Progenitor cell of endocrine pancreas (in vitro differentiated cells): ENCODE data around the gene BRD8. TPM values are rescaled to one million over a fixed set of nuclear protein-coding genes. Genes with fewer than 3 reads are reported as not detected.
A peak's percentile ranks its signal among the peaks of the same experiment; 100 is the strongest.
"Not testable (repeated sequence)": the region's sequence is repeated elsewhere in the genome, so short reads cannot be mapped to it uniquely, and the experiment has no call there.

ENCODE experiments used
- DNase-seq: peaks from one replicate; pipeline ENCODE4 v3.0.0; 2021; ENCODE audit warnings: low spot score; ENCODE audit not compliant: unreplicated experiment
- H3K27ac Mint-ChIP-seq: 2 replicates; pipeline ENCODE4 v1.8.0; 2021; ENCODE audit warnings: mild to moderate bottlenecking, moderate library complexity, mixed read lengths
- H3K27me3 Mint-ChIP-seq: 2 replicates; pipeline ENCODE4 v1.8.0; 2021; ENCODE audit warnings: mixed read lengths
- H3K36me3 Mint-ChIP-seq: 2 replicates; pipeline ENCODE4 v1.8.0; 2022; ENCODE audit warnings: mixed read lengths; ENCODE audit not compliant: insufficient read depth
- H3K4me1 Mint-ChIP-seq: 2 replicates; pipeline ENCODE4 v1.8.0; 2021; ENCODE audit warnings: low read depth, mixed read lengths
- H3K4me3 Mint-ChIP-seq: 2 replicates; pipeline ENCODE4 v1.8.0; 2021; ENCODE audit warnings: low read depth, mild to moderate bottlenecking, moderate library complexity, mixed read lengths
- H3K9me3 Mint-ChIP-seq: 2 replicates; pipeline ENCODE4 v1.8.0; 2021; ENCODE audit warnings: low read depth, mixed read lengths
- total RNA-seq: library from RNA; stranded (reverse); gene quantifications from 2 replicates; pipeline ENCODE4 v1.2.1, GENCODE V29; 2021
- TF ChIP-seq, protein P1 (sequence below): fragments of 200-600 bp; sonication (generic); IDR thresholded peaks from one replicate; pipeline ENCODE4 v1.5.0; 2021; ENCODE audit warnings: antibody characterized with exemption, mild to moderate bottlenecking; ENCODE audit not compliant: unreplicated experiment

BRD8 gene
- total RNA-seq, 1 donor from 2014 or later: 151 TPM

DNA sequence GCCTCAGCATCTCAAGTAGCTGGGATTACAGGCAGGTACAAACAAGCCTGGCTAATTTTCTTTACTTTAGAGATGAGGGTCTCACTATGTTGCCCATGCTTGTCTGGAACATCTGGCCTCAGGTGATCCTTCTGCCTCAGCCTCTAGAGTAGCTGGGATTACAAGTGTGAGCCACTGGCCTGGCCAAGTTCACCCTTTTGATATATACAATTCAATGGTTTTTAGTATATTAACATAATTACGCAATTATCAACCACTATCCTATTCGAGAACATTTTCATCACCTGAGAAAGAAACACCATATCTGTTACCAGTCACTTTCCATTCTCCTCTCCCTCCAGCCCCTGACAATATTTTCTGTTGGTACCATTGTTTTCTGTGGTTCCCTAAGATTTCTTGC is 38.4 kb upstream of the BRD8 start:
- no peak overlapping the region for H3K4me3 Mint-ChIP-seq
- H3K9me3 Mint-ChIP-seq: peaks cover 3% of the 10 kb centered on the region
- H3K4me1 Mint-ChIP-seq: peaks cover 10% of the 10 kb centered on the region
- no peaks in the 10 kb centered on the region for H3K36me3 Mint-ChIP-seq
- no peak for DNase-seq
- no peak overlapping the region for H3K27ac Mint-ChIP-seq
- TF ChIP-seq, protein P1, sequence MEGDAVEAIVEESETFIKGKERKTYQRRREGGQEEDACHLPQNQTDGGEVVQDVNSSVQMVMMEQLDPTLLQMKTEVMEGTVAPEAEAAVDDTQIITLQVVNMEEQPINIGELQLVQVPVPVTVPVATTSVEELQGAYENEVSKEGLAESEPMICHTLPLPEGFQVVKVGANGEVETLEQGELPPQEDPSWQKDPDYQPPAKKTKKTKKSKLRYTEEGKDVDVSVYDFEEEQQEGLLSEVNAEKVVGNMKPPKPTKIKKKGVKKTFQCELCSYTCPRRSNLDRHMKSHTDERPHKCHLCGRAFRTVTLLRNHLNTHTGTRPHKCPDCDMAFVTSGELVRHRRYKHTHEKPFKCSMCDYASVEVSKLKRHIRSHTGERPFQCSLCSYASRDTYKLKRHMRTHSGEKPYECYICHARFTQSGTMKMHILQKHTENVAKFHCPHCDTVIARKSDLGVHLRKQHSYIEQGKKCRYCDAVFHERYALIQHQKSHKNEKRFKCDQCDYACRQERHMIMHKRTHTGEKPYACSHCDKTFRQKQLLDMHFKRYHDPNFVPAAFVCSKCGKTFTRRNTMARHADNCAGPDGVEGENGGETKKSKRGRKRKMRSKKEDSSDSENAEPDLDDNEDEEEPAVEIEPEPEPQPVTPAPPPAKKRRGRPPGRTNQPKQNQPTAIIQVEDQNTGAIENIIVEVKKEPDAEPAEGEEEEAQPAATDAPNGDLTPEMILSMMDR: no peak
- H3K27me3 Mint-ChIP-seq: no peaks in the 10 kb centered on the region

DNA sequence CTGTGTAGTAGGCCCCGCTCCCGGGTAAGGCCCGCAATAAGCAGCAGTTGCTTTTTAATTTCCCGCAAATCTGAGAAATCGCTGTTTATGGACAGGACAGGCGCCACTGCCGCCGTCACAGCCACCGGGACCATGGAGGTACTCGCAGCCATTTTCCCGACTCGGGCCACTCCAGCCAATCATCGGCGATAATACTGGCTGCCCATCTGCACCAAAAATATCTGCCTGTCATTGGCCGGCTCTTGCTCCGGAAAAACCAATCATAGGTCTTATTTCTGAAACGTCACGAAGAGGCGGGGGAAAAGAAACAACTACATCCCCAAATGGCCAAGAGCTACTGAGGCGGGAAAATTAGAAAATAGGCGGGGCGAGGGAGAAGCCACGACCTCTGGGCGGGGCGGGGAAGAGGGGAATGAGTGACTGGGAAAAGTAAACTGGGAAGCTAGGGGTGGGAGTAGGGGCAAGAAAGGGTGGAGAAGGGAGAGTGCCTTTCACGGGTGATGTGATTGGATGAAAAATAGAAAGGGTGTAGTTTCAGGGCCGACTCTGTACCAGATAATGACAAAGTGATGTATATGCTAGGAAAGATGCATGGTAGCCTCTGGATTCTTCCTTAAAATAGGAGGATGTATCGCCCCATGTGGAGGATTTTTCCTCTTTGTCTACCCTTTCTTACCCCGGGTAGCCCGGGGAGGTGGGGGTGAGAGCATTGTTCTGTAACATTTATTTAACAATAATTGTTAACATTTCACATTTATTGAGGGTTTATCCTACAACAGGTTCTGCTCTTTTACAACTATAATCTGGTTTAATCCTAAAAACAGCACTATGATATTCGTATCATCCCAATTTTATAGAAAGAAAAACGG is 35.0 kb upstream of the BRD8 start, which contains the start of gene CDC23:
Gene CDC23 (minus strand): TSS at position 163 of the 869 bp plus-strand sequence. CDS start 11 bp downstream, at position 152.
- Mint-ChIP-seq H3K9me3 (no peaks in the 10 kb centered on the region), H3K27ac (peak within 1 kb of the TSS; percentile 98), H3K4me1 (peaks cover 11% of the 10 kb centered on the region), H3K4me3 (peak within 1 kb of the TSS; percentile 100), H3K27me3 (no peaks in the 10 kb centered on the region), H3K36me3 (peaks cover 1% of the 10 kb centered on the region)
- peak; percentile 80 for DNase-seq
- TF ChIP-seq, protein P1: no peak

DNA sequence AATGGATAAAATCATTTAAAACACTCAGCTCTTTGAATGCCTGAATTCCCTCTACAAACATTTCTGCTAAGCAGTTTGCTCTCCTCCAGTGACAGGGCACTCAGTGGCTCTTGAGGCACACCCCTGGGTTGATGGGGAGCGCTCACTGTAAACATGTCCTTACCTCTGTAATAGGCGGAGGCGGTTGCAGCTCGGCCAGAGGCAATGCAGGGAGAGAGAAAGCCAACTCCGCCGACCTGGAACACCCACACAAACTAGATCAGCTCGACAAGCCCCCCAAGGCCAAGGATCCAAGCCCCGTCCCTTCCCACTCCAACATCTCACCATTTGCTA is 34.4 kb upstream of the BRD8 start:
- no peaks in the 10 kb centered on the region for H3K27me3 Mint-ChIP-seq
- TF ChIP-seq, protein P1: no peak
- H3K4me1 Mint-ChIP-seq: peaks cover 11% of the 10 kb centered on the region
- peak overlapping the region; percentile 98 for H3K27ac Mint-ChIP-seq
- no peaks in the 10 kb centered on the region for H3K9me3 Mint-ChIP-seq
- peaks cover 1% of the 10 kb centered on the region for H3K36me3 Mint-ChIP-seq
- no peak for DNase-seq
- H3K4me3 Mint-ChIP-seq: peak overlapping the region; percentile 100

DNA sequence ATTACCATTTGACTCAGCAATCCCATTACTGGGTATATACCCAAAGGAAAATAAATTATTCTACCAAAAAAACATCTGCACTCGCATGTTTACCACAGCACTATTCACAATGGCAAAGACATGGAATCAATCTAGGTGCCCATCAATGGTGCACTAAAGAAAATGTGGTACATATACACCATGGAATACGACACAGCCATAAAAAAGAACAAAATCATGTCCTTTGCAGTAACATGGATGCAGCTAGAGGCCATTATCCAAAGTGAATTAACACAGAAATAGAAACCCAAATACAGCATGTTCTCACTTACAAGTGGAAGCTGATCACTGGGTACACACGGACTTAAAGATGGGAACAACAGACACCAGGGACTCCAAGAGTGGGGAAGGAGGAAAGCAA is 32.6 kb upstream of the BRD8 start:
- no peak for DNase-seq
- no peaks in the 10 kb centered on the region for H3K9me3 Mint-ChIP-seq
- H3K4me1 Mint-ChIP-seq: peaks cover 11% of the 10 kb centered on the region
- TF ChIP-seq, protein P1: no peak
- peak overlapping the region; percentile 55 for H3K4me3 Mint-ChIP-seq
- no peaks in the 10 kb centered on the region for H3K27me3 Mint-ChIP-seq
- H3K36me3 Mint-ChIP-seq: peaks cover 1% of the 10 kb centered on the region
- H3K27ac Mint-ChIP-seq: no peak overlapping the region

DNA sequence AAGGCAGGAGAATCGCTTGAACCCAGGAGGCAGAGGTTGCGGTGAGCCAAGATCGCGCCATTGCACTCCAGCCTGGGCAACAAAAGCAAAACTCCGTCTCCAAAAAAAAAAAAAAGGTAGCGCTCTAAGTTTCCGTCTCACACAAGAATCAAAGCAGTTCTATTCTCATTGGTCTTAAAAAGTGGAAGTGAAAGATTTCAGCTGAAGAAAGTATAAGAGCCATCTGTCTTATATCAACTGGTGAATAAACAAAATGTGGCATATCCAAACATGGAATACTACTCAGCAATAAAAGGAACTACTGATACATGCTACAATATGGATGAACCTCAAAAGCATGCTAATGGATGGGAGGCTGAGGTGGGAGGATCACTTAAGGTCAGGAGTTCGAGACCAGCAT is 15.4 kb upstream of the BRD8 start:
- H3K36me3 Mint-ChIP-seq: peaks cover 10% of the 10 kb centered on the region

DNA sequence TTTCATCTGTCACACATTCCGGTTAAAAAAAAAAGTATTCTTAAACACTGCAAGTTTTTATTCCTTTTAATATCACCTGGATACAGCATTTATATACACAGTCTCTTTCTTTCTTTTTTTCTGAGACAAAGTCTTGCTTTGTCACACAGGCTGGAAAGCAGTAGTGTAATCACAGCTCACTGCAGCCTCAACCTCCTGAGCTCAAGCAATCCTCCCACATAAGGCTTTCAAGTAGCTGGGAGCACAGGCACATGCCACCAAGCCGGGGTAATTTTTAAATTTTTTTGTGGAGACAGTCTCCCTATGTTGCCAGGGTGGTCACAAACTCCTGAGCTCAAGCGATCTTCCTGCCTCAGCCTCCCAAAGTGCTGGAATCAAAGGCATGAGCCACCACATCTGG is 14.4 kb upstream of the BRD8 start:
- H3K4me3 Mint-ChIP-seq: no peak overlapping the region
- peaks cover 13% of the 10 kb centered on the region for H3K36me3 Mint-ChIP-seq
- no peaks in the 10 kb centered on the region for H3K27me3 Mint-ChIP-seq
- DNase-seq: no peak
- no peaks in the 10 kb centered on the region for H3K4me1 Mint-ChIP-seq
- H3K9me3 Mint-ChIP-seq: no peaks in the 10 kb centered on the region
- TF ChIP-seq, protein P1: no peak
- H3K27ac Mint-ChIP-seq: no peak overlapping the region

More for the DNA sequence above, 15.4 kb upstream of the BRD8 start:
- not testable (repeated sequence) for DNase-seq, H3K4me1 Mint-ChIP-seq, H3K9me3 Mint-ChIP-seq, H3K27me3 Mint-ChIP-seq, H3K27ac Mint-ChIP-seq, H3K4me3 Mint-ChIP-seq
